Measurements from ENCODE around the gene YEATS2. TPM values are rescaled to one million over a fixed set of nuclear protein-coding genes. Genes with fewer than 3 reads are reported as not detected.
A peak's percentile ranks its signal among the peaks of the same experiment; 100 is the strongest.
"Not testable (repeated sequence)": the region's sequence is repeated elsewhere in the genome, so short reads cannot be mapped to it uniquely, and the experiment has no call there.

YEATS2 gene
- total RNA-seq, 1 donor from 2014 or later = 45.3 TPM

DNA sequence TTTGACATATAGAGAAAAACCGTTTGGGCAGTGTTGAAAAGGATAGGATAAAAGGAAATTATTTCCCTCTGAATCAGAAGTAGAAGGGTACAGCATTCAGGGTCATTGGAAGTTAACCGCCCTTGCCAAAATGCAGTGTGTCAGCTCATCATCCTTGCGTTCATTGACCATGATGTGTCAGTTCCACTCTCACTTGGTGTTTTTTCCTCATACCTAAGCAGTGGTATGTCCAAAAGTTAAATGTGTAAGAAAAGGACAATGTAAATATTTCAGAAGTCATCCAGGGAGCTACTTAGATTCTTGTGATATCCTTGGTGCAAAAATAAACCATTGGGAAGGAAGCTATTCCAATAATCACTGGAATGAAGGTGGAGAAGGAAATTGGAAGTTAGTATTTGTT is 77.0 kb downstream of the YEATS2 start:
- Mint-ChIP-seq H3K27ac (ENCODE audit: unreplicated experiment) (no peak overlapping the region), H3K9me3 (ENCODE audit: unreplicated experiment) (no peaks in the 10 kb centered on the region), H3K4me1 (ENCODE audit: low read depth, unreplicated experiment) (peaks cover 11% of the 10 kb centered on the region), H3K27me3 (ENCODE audit: low read depth, unreplicated experiment) (no peaks in the 10 kb centered on the region), H3K4me3 (ENCODE audit: unreplicated experiment) (no peak overlapping the region), H3K36me3 (ENCODE audit: low read depth, unreplicated experiment) (peaks cover 28% of the 10 kb centered on the region)
- DNase-seq (ENCODE audit: low read depth) (peak; percentile 85), FAIRE-seq (no peak)
- H3K27ac ChIP-seq (ENCODE audit: low read depth, low read length) = no peak overlapping the region
- no peaks in the 10 kb centered on the region for H3K9me3 ChIP-seq (ENCODE audit: insufficient read depth, low read depth, low read length)
- H3K4me3 ChIP-seq (ENCODE audit: insufficient read depth, low read depth, low read length) = no peak overlapping the region
- no peaks in the 10 kb centered on the region for H3K79me2 ChIP-seq (ENCODE audit: insufficient read depth, low read length)
- TF ChIP-seq CTCF (IDR thresholded peaks at IDR 0.05; ENCODE audit: insufficient read depth, low read depth, low read length) (no peak), EZH2 (IDR thresholded peaks at IDR 0.05; ENCODE audit: insufficient read depth, low read length) (no peak)
- peaks cover 3% of the 10 kb centered on the region for H4K20me1 ChIP-seq (ENCODE audit: insufficient read depth, low read length)
- no peak overlapping the region for H2AFZ ChIP-seq (ENCODE audit: low read depth, low read length)
- H3K36me3 ChIP-seq (ENCODE audit: insufficient read depth, low read length) = peaks cover 47% of the 10 kb centered on the region
- peak overlapping the region; percentile 6 for H3K4me2 ChIP-seq (ENCODE audit: low read length)
- no peak overlapping the region for H3K9ac ChIP-seq (ENCODE audit: low read length)
- no peaks in the 10 kb centered on the region for H3K27me3 ChIP-seq (ENCODE audit: insufficient read depth, low read length)
- no peaks in the 10 kb centered on the region for H3K4me1 ChIP-seq (ENCODE audit: insufficient read depth, low read length)

DNA sequence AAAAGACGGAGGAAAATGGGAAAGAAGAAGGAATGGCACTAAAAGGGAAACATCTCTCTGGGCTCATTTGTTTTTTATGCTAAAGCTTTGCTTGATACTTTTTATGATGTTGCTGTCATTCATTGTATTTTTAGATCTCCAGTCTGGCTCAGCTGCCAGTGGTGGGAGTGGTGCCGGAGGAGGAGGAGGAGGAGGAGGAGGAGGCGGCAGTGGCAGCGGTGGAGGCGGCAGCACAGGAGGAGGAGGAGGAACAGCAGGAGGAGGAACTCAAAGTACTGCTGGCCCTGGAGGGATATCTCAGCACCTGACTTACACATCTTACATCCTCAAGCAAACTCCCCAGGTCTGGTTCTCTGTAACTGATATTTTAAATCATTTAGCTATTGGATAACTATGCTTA is 78.2 kb downstream of the YEATS2 start:
- Histone ChIP-seq H3K9ac (ENCODE audit: low read length) (no peak overlapping the region), H3K27ac (ENCODE audit: low read depth, low read length) (no peak overlapping the region), H3K9me3 (ENCODE audit: insufficient read depth, low read depth, low read length) (no peaks in the 10 kb centered on the region), H3K27me3 (ENCODE audit: insufficient read depth, low read length) (no peaks in the 10 kb centered on the region), H4K20me1 (ENCODE audit: insufficient read depth, low read length) (peaks cover 3% of the 10 kb centered on the region), H2AFZ (ENCODE audit: low read depth, low read length) (no peak overlapping the region), H3K79me2 (ENCODE audit: insufficient read depth, low read length) (no peaks in the 10 kb centered on the region), H3K4me3 (ENCODE audit: insufficient read depth, low read depth, low read length) (no peak overlapping the region), H3K4me2 (ENCODE audit: low read length) (no peak overlapping the region), H3K4me1 (ENCODE audit: insufficient read depth, low read length) (no peaks in the 10 kb centered on the region), H3K36me3 (ENCODE audit: insufficient read depth, low read length) (peaks cover 43% of the 10 kb centered on the region)
- Mint-ChIP-seq H3K27me3 (ENCODE audit: low read depth, unreplicated experiment) (no peaks in the 10 kb centered on the region), H3K4me1 (ENCODE audit: low read depth, unreplicated experiment) (peaks cover 11% of the 10 kb centered on the region), H3K36me3 (ENCODE audit: low read depth, unreplicated experiment) (peaks cover 31% of the 10 kb centered on the region), H3K27ac (ENCODE audit: unreplicated experiment) (no peak overlapping the region), H3K9me3 (ENCODE audit: unreplicated experiment) (no peaks in the 10 kb centered on the region), H3K4me3 (ENCODE audit: unreplicated experiment) (no peak overlapping the region)
- TF ChIP-seq EZH2 (IDR thresholded peaks at IDR 0.05; ENCODE audit: insufficient read depth, low read length) = no peak
- no peak for TF ChIP-seq CTCF (IDR thresholded peaks at IDR 0.05; ENCODE audit: insufficient read depth, low read depth, low read length)
- FAIRE-seq (no peak), DNase-seq (ENCODE audit: low read depth) (no peak)

DNA sequence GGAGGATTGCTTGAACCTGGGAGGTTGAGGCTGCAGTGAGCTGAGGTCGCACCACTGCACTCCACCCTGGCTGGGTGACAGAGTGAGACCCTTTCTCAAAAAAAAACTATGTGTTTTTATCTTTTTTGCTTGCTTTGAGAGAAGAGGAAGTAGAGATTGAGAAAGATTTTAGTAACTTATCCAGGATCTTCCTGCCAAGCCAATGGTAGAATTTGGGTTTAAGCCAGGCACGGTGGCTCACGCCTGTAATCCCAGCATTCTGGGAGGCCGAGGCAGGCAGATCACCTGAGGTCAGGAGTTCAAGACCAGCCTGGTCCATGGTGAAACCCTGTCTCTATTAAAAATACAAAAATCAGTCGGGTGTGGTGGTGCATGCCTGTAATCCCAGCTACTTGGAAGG is 78.9 kb downstream of the YEATS2 start:
- not testable (repeated sequence) for H3K9me3 Mint-ChIP-seq (ENCODE audit: unreplicated experiment); H3K27ac ChIP-seq (ENCODE audit: low read depth, low read length); H3K27me3 Mint-ChIP-seq (ENCODE audit: low read depth, unreplicated experiment); H3K4me3 ChIP-seq (ENCODE audit: insufficient read depth, low read depth, low read length); DNase-seq (ENCODE audit: low read depth); H3K27ac Mint-ChIP-seq (ENCODE audit: unreplicated experiment); H3K4me2 ChIP-seq (ENCODE audit: low read length); FAIRE-seq; H3K27me3 ChIP-seq (ENCODE audit: insufficient read depth, low read length); H3K4me1 ChIP-seq (ENCODE audit: insufficient read depth, low read length); H3K9ac ChIP-seq (ENCODE audit: low read length); H3K4me3 Mint-ChIP-seq (ENCODE audit: unreplicated experiment); H2AFZ ChIP-seq (ENCODE audit: low read depth, low read length); H3K79me2 ChIP-seq (ENCODE audit: insufficient read depth, low read length); H3K9me3 ChIP-seq (ENCODE audit: insufficient read depth, low read depth, low read length); H4K20me1 ChIP-seq (ENCODE audit: insufficient read depth, low read length)
- peaks cover 32% of the 10 kb centered on the region for H3K36me3 Mint-ChIP-seq (ENCODE audit: low read depth, unreplicated experiment)
- H3K36me3 ChIP-seq (ENCODE audit: insufficient read depth, low read length) = peaks cover 43% of the 10 kb centered on the region
- H3K4me1 Mint-ChIP-seq (ENCODE audit: low read depth, unreplicated experiment) = peaks cover 11% of the 10 kb centered on the region

Measured in astrocyte (in vitro differentiated cells and primary cell).